CD1c-positive myeloid dendritic cell (primary cell): Measurements from ENCODE around the gene MCCD1.
A peak's percentile ranks its signal among the peaks of the same experiment; 100 is the strongest.
"Not testable (repeated sequence)": the region's sequence is repeated elsewhere in the genome, so short reads cannot be mapped to it uniquely, and the experiment has no call there.

Source experiments
- DNase-seq: peaks from one replicate; pipeline ENCODE4 v3.0.0-alpha.2; 2016; ENCODE audit errors: extremely low spot score

The MCCD1 gene, protein sequence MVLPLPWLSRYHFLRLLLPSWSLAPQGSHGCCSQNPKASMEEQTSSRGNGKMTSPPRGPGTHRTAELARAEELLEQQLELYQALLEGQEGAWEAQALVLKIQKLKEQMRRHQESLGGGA

DNA sequence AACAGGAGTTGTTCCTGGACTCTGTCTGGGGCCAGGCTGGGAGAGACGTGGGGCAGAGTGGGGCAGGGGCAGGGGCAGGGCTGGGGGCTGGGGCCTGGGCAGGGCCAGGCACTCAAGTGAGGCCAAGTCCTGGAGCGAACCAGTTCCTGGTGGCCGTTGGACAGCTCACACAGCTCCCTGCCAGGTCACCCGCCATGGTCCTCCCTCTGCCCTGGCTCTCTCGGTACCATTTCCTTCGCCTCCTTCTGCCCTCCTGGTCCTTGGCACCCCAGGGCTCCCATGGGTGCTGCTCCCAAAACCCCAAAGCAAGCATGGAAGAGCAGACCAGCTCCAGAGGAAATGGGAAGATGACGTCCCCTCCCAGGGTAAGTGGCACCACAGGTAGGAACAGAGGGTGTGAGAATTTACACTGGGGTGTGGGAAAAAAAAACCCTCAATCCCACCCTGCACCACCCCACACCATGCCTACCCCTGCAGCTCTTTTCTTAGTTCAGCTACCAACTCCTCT, at the start of gene MCCD1:
Gene MCCD1 (plus strand): TSS at position 142 of the 508 bp plus-strand sequence. CDS start 53 bp downstream, at position 195.
- no peak for DNase-seq

DNA sequence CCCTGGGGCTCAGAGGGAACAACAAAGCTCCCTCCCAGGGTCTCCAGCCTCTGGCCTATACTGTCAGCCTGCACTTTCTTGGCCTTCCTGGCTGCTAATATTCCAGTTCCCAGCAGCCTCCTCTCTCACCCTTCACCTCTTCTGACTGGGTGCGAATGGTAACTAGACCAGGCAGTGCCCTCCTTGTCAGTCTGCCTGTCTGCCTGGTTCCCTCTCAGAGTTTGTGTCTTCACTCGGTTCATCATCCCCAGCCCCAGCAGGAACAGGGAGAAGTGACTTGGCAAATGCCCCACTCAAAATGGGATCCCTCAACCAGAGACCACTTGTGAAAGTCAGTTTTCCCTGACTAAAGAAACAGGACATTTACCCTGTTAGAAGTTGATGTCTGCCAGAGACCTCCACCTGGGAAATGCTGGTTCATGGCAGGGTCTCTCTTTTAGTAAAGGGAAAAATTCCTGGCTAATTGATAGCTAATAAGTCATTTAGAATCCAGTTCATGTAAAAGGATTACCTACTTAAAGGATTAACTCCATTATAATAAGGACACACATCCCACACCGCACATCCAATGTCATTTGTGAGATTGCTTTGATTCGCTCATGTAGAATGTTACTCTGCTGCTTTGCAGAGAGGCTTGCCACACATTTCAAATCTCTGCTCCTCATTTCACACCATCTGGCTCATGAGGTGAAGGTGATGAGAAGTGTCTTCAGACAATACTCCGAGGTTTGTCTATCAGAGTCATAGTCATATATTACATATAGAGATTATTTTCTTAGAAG, 49.4 kb upstream of the MCCD1 start:
- DNase-seq, result no peak

DNA sequence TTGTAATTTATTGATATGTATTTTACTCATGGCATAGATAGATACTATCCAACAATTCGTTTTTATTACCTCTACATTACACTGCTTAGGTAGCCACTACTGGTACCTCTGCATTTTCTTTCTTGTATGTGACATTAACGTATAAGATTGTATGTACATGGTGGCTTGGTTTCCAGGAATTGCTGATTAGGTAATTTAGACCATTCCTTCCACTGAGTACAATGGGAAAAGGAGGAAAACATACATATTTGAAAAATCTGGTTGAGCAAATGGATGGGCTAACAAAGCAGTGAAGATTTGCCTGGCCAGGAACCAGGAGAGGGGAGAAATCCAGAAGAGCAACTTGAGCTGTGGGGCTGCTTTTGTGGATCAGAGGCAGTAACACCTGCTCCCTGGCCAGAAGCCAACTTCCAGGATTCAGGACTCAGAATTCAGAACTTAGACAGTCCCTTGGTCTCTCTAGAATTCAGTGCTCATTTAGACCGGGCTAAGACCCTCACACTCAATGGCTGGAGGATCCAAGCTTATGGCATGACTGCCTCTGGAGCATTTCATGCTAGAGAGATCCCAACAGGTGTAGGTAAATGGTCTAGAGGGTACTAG, 48.7 kb upstream of the MCCD1 start:
- no peak for DNase-seq

DNA sequence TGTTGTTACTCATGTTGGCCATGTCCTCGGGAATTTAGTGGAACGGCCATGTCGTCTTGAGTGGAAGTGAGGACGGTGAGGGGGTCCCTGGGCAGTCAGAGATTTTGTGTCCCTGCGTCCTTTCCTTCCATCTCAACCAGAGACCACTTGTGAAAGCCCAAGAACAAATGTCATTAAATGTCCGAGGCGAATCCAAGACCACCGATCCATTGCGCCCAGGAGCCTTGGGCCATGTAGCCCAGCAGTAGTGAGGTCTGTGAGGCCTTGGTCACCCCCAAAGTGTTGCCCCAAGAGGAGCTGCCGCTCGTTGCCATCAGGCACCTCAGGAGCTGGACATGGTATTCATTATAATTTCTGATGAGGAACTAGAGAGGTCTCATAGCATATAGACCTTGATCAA, 48.2 kb upstream of the MCCD1 start:
- DNase-seq, result no peak

DNA sequence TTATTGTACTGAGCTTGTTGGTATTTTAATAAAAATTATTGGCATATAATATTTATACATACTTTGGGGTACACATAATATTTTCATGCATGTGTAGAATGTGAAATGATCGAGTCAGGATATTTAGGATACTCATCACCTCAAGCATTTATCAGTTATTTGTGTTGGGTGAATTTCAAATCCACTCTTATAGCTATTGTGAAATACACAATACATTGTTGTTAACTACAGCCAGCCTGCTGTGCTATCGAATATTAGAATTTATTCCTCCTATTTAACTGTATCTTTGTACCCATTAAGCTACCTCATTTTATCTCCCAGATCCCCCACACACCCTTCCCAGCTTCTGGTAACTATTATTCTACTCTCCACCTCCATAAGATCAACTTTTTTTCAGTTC, 45.4 kb upstream of the MCCD1 start:
- no peak for DNase-seq

DNA sequence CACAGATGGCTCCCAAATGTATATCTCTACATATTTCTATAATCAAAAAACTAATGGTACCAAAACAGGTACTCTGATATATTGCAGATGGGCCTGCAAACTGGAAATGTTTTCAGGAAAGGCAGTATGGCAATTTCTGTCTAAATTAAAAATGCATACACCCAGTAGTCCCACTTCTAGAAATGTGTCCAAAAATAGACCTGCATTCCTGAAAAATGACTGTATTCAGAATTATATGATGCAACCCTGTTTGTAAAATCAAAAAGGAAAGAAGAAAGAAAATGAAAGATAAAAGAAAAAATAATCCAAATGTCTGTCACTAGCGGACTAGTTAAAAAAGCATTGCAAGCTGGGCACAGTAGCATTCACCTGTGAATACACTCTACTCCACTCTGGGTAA, 43.7 kb upstream of the MCCD1 start:
- DNase-seq, result no peak

DNA sequence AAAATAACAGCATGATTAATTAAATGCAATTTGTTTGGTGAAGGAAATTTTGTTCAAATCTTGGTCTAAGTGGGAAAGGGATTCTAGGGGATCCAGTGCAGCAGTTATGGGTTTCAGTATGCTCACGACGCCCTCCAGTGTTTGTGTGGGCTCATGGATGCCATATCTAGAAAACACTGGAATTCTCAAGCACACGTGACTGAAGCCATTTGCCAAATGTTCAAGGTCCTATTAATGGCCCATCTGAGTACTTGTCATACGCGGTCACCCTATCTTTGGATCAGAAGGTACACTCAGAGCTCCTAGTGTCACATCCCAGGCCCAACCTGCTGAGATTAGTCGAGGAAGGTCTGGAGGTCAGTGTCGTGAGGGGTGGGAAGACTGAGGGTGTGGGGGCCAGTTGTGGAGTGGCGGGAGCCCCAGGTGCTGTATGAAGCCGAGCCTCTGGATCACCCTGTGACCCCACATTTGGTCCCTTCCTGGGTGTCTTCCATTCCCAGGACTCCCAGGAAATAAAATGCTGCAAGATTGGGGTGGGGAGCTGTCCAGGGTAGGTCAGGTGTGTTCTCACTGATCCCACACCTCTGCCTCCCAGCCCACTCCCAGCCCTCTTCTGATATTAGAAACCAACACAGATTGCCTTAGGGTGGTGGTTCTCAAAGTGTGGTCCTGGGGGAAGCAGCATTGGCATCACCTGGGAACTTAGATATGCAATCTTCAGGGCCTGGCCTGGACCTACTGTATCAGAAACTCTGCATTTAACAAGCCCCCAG, 42.5 kb upstream of the MCCD1 start:
- DNase-seq, result not testable (repeated sequence)

DNA sequence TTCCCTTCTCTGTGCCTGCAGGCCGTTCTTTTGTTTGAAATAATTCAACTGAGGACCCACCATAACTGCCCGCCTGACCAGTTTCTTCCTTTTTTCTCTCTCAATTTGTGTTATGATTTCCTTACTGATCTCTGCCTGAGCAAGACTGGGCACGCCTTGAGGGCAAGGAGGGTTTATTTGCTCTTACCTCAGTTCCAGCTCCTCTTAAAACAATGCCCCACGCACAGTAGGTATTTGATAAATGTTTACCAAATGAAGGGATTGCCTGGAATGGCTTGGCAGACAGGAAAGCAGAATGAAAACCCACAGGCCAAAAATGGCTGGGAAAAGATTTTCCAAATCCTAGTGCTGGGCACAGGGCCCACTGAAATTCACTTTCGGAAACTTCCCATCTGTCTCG, 41.1 kb upstream of the MCCD1 start:
- DNase-seq, result not testable (repeated sequence)

DNA sequence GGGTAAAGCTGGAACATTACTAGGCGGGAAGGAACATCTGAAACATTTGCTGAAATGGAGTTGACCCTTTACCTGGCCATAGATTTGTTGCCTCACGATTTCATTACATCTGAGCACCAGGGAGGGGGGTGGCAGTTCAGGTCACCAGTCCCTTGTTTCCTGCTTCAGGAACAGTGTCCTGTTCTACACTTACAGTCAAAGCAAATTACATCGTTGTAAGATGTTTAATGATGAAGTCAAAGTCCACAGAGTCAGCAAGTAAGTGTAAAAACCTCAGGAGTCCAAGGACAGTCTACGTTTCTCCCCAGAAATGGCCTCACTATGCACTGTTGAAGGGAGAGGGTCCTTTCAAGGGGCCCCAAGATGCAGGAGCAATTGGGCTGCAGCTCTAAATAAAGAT, 39.7 kb upstream of the MCCD1 start:
- no peak for DNase-seq

DNA sequence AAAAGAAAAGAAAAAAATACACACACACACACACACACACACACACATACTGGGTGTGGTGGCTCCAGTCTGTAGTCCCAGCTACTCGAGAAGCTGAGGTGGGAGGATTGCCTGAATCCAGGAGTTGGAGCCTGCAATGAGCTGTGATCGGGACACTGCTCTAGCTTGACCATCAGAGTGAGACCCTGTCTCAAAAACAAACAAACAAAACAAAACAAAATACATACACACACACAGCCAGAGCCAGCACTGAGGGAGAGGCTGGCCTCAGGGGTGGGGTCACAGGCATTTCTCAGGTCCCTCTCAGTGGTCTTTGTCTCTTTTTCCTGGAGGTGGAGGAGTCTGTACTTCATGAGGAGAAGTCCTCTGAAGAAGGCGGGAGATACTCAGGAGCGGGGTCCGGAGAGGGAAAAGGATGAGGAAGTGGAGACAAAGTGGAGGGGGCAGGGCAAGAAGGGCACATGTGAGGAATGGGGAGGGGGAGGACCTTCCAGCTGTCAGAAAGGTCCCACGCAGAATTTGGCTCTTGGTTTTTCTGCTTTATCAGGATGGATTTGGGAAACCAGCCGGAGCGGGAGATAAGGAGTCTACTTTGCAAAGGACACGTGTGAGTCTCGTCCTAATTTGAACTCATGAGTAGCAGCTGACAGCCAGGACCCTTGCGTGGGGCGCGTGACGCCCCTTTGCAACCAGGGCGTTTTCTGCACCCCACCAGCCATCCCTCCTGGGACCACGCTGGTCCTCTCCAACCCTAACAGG, 38.5 kb upstream of the MCCD1 start:
- DNase-seq, result no peak

DNA sequence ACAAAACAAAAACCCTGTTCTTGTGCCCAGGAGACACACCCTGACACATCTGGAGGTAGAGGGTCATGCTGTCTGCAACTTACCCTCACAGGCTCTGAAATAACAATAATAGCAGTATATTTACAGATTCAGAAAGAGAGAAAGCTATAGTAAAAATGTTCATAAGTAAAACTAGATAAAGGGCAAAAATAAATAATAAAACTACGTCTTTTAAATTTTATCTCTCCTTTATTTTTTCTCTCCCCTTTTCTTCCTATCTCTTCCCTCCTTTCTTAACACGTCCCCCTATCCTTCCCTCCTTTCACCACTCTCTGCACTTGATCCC, 35.2 kb upstream of the MCCD1 start:
- DNase-seq, result not testable (repeated sequence)

DNA sequence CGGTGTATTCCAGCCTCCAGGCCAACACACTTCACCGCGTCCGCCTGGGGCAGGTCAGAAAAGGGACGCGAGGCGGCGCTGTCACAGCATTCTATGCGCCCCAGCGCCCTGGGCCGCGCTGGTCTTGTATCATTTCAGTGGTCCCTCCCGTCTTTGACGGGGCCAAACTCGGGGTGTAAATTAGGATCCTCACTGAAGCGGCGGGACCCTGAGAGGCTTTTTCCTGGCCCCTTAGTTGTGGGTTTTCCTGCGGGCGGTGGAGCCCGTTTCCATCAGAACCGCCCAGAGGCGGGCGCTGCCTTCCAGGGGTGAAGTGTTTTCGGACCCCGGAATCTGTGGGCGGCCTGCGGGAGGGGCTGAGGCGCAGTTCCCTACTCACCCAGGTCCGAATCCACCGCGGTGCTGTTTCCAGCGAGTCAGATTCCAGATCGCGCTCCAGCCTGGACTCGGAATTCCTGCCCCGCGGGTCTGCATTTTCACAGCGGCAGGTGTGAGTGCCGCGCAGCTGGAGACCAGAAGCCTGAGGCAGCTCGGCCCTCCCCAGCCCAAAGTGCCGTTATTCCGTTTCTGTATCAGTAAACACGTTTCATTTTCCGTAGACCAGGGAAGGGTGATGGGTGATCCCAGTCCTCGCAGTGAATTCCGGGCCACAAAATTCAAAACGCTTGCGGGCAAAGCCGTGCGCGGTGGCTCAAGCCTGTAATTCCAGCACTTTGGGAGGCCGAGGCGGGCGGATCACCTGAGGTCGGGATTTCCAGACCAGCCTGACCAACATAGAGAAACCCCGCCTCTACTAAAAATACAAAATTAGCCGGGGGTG, 34.7 kb upstream of the MCCD1 start:
- peak; percentile 91 for DNase-seq

DNA sequence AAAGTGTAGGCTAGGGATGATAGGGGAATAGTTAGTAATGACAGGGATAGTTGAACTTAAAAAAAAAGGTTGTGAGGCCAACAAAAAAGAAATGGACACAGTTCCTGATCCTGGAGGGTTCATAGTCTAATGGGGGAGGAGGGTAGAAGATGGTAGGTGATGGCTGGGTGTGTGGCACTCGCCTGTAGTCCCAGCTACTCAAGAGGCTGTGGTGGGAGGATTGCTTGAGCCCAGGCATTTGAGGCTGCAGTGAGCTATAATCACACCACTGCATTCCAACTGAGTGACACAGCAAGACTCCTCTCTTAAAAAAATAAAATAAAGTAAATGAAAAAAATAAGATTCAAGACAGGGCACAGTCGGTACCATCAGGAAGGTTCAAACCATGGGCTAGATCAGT, 33.2 kb upstream of the MCCD1 start:
- DNase-seq, result no peak

DNA sequence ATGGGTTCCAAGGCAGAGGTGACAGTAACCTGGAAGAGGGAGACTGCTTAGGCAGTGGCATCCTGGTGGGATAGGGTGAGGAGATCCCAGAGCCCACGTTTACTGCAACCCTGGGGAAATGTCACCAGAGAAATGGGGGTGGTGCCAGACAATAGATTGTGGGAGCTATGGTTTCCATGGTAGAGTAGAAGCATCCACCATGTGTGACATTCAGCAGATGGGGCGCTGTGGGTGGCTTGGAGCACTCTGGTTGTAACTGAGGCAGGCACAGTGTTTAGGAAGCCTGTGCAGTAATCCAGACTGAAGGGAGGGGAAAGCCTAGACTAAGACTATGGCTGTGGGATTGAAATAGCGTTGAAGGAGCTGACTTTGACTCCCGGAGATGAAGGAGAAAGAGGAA, 31.9 kb upstream of the MCCD1 start:
- not testable (repeated sequence) for DNase-seq

DNA sequence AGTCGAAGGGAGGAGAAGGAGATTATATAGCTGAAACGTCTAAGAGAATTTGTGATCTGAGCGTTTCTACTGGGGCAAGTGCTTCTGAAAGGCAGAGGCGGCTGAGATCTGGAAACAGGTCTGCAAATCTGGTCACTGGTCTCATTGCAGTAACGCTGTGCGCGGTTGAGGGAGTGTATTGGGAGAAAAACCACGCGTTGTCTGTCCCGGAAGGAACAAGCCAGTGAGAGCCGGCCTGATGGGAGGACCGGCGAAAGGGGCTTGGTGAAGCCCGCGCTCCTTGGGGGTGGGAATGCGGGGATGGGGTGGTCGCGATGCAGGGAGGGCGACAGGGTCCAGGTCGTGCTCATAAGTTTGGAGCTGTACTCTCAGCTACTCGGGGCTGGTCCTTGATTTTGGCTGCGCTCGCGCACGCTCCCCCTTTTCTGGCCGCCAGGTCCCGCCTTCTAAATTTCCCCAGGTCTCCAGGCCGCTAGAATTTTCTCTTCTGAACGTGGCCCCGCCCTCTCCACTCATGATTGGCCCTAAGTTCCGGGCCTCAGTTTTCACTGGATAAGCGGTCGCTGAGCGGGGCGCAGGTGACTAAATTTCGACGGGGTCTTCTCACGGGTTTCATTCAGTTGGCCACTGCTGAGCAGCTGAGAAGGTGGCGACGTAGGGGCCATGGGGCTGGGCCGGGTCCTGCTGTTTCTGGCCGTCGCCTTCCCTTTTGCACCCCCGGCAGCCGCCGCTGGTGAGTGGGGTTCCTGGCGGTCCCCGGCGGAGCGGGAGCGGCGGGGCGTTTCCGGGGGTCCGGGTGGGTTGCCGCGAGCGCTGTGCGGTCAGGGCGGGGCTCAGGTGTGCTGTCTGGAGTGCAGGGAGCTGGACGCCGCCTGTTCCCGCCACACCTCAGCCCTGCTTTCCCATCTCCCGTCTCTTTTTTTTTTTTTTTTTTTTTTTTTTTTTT, 31.0 kb upstream of the MCCD1 start, which contains the start of gene MICB:
Gene MICB (plus strand): TSS at position 615 of the 946 bp plus-strand sequence. CDS start 49 bp downstream, at position 664.
- DNase-seq, result peak; percentile 88

DNA sequence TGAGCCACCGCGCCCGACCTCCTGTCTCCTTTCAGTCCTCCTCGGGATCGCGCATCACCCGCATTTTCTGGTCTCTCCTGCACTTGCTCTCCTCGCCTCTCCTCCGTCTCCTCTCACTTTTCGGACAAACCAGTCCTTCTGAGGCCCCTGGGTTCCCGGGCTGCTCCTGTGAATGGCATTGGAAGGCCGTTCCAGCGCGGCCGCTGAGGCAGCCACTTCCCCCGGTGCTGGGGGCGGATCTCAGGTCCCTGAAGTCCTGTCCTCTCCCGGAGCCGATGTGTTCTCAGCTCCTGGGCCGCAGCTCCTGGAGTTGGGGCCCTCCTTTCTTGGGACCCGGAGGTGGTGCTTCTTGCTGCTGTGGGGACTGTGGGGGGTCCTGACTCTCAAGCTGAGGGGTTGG, 30.0 kb upstream of the MCCD1 start:
- DNase-seq, result peak; percentile 26

DNA sequence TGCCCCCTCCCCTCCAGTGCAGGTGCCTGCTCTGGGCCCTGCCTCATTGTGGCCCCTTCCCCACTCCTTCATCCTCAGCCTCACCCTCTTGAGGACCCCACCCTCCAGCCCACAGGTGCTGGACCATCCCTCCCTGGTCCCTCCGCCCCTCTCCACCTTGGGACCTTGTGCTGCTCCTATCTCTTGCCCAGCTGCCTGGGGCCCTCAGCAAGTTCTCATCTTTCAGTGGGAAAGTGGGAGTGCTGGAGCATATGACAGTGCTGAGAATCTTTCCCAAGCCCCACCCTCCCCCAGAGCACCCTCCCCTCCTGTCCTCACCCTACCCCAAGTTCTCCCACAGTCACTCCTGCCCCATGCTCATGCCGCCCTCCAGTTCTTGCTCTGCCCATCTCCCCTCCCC, 29.1 kb upstream of the MCCD1 start:
- not testable (repeated sequence) for DNase-seq

DNA sequence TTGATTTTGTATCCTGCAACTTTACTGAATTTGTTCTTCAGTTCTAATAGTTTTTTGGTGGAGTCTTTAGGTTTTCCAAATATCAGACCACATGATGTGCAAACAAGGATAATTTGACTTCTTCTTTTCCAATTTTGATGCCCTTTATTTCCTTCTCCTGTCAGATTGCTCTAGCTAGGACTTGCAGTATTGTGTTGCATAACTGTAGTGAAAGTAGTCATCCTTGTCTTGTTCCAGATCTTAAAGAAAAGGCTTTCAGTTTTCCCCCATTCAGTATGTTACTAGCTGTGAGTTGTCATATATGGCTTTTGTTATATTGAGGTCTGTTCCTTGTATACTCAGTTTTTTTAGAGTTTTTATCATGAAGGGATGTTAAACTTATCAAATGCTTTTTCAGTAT, 26.2 kb upstream of the MCCD1 start:
- DNase-seq, result peak; percentile 10

DNA sequence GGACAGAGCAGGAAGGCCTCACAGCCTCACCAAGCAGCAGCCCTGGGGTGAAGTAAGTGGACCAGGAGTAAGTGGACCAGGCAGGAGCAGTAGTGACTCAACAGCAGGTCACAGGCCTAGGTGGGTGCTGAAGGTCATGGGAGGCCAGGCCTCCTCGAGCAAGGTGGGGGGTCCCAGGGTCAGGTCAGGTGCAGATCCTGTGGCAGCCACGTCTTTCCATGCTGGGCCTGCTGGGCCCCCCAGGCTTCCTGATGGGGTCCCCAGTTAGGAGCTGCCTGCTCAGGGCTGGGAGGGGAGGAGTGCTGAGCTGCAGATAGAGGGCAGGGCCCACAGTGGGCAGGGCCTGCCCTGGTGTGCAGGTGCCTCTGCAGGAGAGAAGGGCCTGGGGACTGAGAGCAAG, 19.7 kb upstream of the MCCD1 start:
- DNase-seq, result not testable (repeated sequence)

DNA sequence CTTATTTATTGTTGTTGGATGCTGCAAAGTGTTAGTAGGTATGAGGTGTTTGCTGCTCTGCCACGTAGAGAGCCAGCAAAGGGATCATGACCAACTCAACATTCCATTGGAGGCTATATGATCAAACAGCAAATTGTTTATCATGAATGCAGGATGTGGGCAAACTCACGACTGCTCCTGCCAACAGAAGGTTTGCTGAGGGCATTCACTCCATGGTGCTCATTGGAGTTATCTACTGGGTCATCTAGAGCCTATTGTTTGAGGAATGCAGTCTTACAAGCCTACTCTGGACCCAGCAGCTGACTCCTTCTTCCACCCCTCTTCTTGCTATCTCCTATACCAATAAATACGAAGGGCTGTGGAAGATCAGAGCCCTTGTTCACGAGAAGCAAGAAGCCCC, 18.8 kb upstream of the MCCD1 start:
- DNase-seq, result no peak
